Gastrocnemius medialis (tissue), 4 donors: ENCODE data around the gene TAF3. TPM values are rescaled to one million over a fixed set of nuclear protein-coding genes. Genes with fewer than 3 reads are reported as not detected.

ENCODE experiments used
- ATAC-seq, 2 donors: fragments of 150-250 bp; one replicate each; pipeline ENCODE4 v1.9.1; 2016
- DNase-seq, 2 donors: peaks; one replicate each; pipeline ENCODE4 v3.0.0-alpha.2; 2019
- H3K27ac ChIP-seq, 4 donors: fragments of 200-600 bp; sonication (generic); 1 replicate in 1 of 4; 2 replicates in 3 of 4; pipeline ENCODE4 v1.5.1; 2016 to 2018; ENCODE audit warnings: mild to moderate bottlenecking in 2 of 4, moderate library complexity in 1 of 4
- H3K27me3 ChIP-seq, 3 donors: fragments of 200-600 bp; sonication (generic) in 2 of 3; 1 replicate in 1 of 3; 2 replicates in 2 of 3; pipeline versions ENCODE4 v1.5.1 to v1.6.0; 2016 to 2019; ENCODE audit warnings: mild to moderate bottlenecking in 1 of 3, moderate library complexity in 1 of 3
- H3K36me3 ChIP-seq, 2 donors: fragments of 200-600 bp; sonication (generic) in 1 of 2; one replicate each; pipeline ENCODE4 v1.5.1; 2017 to 2018
- H3K4me1 ChIP-seq, 2 donors: fragments of 200-600 bp; sonication (generic) in 1 of 2; one replicate each; pipeline ENCODE4 v1.5.1; 2016 to 2017; ENCODE audit warnings: mild to moderate bottlenecking in 2 of 2
- H3K4me3 ChIP-seq, 4 donors: fragments of 200-600 bp; sonication (generic) in 3 of 4; 1 replicate in 1 of 4; 2 replicates in 3 of 4; pipeline ENCODE4 v1.5.1; 2016 to 2019; ENCODE audit warnings: mild to moderate bottlenecking in 2 of 4
- H3K9me3 ChIP-seq, 3 donors: fragments of 200-600 bp; sonication (generic) in 2 of 3; 1 replicate in 1 of 3; 2 replicates in 2 of 3; pipeline ENCODE4 v1.5.1; 2016 to 2019
- CTCF ChIP-seq, 5 experiments: fragments of 450-650 bp in 3 of 5; fragments of 200-600 bp in 2 of 5; sonication (generic) in 2 of 5; IDR thresholded peaks in 4 of 5; conservative IDR thresholded peaks in 1 of 5; 1 replicate in 4 of 5; 2 replicates in 1 of 5; pipeline ENCODE4 v1.5.1; 2016 to 2019; ENCODE audit warnings: antibody characterized with exemption in 5 of 5, mild to moderate bottlenecking in 3 of 5, moderate library complexity in 3 of 5
- POLR2A ChIP-seq, 2 donors: fragments of 450-650 bp; IDR thresholded peaks; one replicate each; pipeline ENCODE4 v1.6.1; 2017; ENCODE audit warnings: antibody characterized with exemption in 2 of 2, mild to moderate bottlenecking in 2 of 2, moderate library complexity in 2 of 2
- in situ Hi-C, 4 donors: fragments of 200-750 bp; cut with MboI; loops; one replicate each; pipeline versions ENCODE4 v1.15.0 to v1.8.0; 2017; ENCODE audit warnings: low sequenced_read_pairs in 4 of 4
- intact Hi-C: fragments of 100-400 bp; cut with DNase I; formaldehyde crosslinking; loops from one replicate; pipeline ENCODE4 v1.15.1; 2023; ENCODE audit warnings: low total_unique reads
- total RNA-seq, 4 donors: library from RNA; depleted of rRNA; stranded (reverse); fragments of >200 nt; gene quantifications; one replicate each; pipeline versions ENCODE4 v1.1.0 to v1.2.3, GENCODE V29; 2016

Gene TAF3
- total RNA-seq, 4 donors from 2014 or later = 5.0 to 14.8 (median 9.6) TPM

- ATAC-seq (peak; percentile 73 to 77), DNase-seq (peak in 1 of 2 donors; percentile 35)
- in situ Hi-C loops = no loop called here
- intact Hi-C loops = no loop called here
- Histone ChIP-seq H3K4me3 (peak overlapping the region; percentile 74 to 100 (median 98)), H3K27ac (peak overlapping the region; percentile 80 to 90 (median 82)), H3K36me3 (peaks cover 0 to under 1% of the 10 kb centered on the region in 2 donors), H3K27me3 (no peaks in the 10 kb centered on the region), H3K9me3 (no peaks in the 10 kb centered on the region), H3K4me1 (peaks cover 19 to 31% of the 10 kb centered on the region in 2 donors)
- TF ChIP-seq POLR2A (IDR thresholded peaks at IDR 0.05) (no peak), CTCF (IDR thresholded peaks at IDR 0.05 in 4 of 5, conservative IDR thresholded peaks at IDR 0.05 in 1 of 5) (peak in 2 of 5 experiments; percentile 21 to 26)
These were observed 786 bp downstream of the TAF3 start for GRCh38 chr10:7819121-7819460.

- DNase-seq (no peak), ATAC-seq (no peak)
- Histone ChIP-seq H3K4me1 (peaks cover 12 to 23% of the 10 kb centered on the region in 2 donors), H3K27me3 (no peaks in the 10 kb centered on the region), H3K9me3 (no peaks in the 10 kb centered on the region), H3K36me3 (peaks cover 6 to 19% of the 10 kb centered on the region in 2 donors), H3K4me3 (no peak overlapping the region), H3K27ac (no peak overlapping the region)
- intact Hi-C loops (loop anchor here (10.0 kb wide), 1 partner anchor 141 kb away; no protein-coding TSS in a partner anchor), in situ Hi-C loops (no loop called here)
- no peak for TF ChIP-seq CTCF (IDR thresholded peaks at IDR 0.05 in 4 of 5, conservative IDR thresholded peaks at IDR 0.05 in 1 of 5)
- no peak for TF ChIP-seq POLR2A (IDR thresholded peaks at IDR 0.05)
These were observed 5.9 kb downstream of the TAF3 start for GRCh38 chr10:7824251-7824650.

- in situ Hi-C loops = no loop called here
- DNase-seq (no peak), ATAC-seq (no peak)
- Histone ChIP-seq H3K27me3 (no peaks in the 10 kb centered on the region), H3K9me3 (no peaks in the 10 kb centered on the region), H3K27ac (no peak overlapping the region), H3K4me1 (peaks cover 0 to 22% of the 10 kb centered on the region in 2 donors), H3K4me3 (no peak overlapping the region), H3K36me3 (peaks cover 6 to 19% of the 10 kb centered on the region in 2 donors)
- intact Hi-C loops = loop anchor here (10.0 kb wide), 1 partner anchor 138 kb away; no protein-coding TSS in a partner anchor
- TF ChIP-seq POLR2A (IDR thresholded peaks at IDR 0.05) (no peak), CTCF (IDR thresholded peaks at IDR 0.05 in 4 of 5, conservative IDR thresholded peaks at IDR 0.05 in 1 of 5) (no peak)
These were observed 8.7 kb downstream of the TAF3 start for GRCh38 chr10:7826971-7827370.

- Histone ChIP-seq H3K36me3 (peaks cover 6 to 16% of the 10 kb centered on the region in 2 donors), H3K4me1 (peaks cover 0 to 22% of the 10 kb centered on the region in 2 donors), H3K9me3 (no peaks in the 10 kb centered on the region), H3K27ac (no peak overlapping the region), H3K4me3 (no peak overlapping the region), H3K27me3 (no peaks in the 10 kb centered on the region)
- in situ Hi-C loops = no loop called here
- no peak for TF ChIP-seq POLR2A (IDR thresholded peaks at IDR 0.05)
- no peak for TF ChIP-seq CTCF (IDR thresholded peaks at IDR 0.05 in 4 of 5, conservative IDR thresholded peaks at IDR 0.05 in 1 of 5)
- DNase-seq (no peak), ATAC-seq (no peak)
- intact Hi-C loops = loop anchor here (10.0 kb wide), 1 partner anchor 135 kb away; no protein-coding TSS in a partner anchor
These were observed 11.1 kb downstream of the TAF3 start for GRCh38 chr10:7829289-7829834.

GRCh38 chr10:7832060-7832459 is 13.8 kb downstream of the TAF3 start:
- DNase-seq (no peak), ATAC-seq (no peak)
- Histone ChIP-seq H3K36me3 (no peaks in the 10 kb centered on the region), H3K4me1 (peaks cover 0 to 22% of the 10 kb centered on the region in 2 donors), H3K27ac (no peak overlapping the region), H3K9me3 (no peaks in the 10 kb centered on the region), H3K4me3 (no peak overlapping the region), H3K27me3 (no peaks in the 10 kb centered on the region)
- TF ChIP-seq POLR2A (IDR thresholded peaks at IDR 0.05) = no peak
- TF ChIP-seq CTCF (IDR thresholded peaks at IDR 0.05 in 4 of 5, conservative IDR thresholded peaks at IDR 0.05 in 1 of 5) = no peak
- in situ Hi-C loops (no loop called here), intact Hi-C loops (no loop called here)
